GM21737 (cell line): Measurements from ENCODE around the gene SLC49A3.

Experiments
- ATAC-seq: cut with Tn5 transposase; IDR thresholded peaks from one replicate; pipeline ENCODE4 v1.9.1; 2021; ENCODE audit warnings: mild to moderate bottlenecking, moderate library complexity; ENCODE audit not compliant: unreplicated experiment

SLC49A3 gene

DNA sequence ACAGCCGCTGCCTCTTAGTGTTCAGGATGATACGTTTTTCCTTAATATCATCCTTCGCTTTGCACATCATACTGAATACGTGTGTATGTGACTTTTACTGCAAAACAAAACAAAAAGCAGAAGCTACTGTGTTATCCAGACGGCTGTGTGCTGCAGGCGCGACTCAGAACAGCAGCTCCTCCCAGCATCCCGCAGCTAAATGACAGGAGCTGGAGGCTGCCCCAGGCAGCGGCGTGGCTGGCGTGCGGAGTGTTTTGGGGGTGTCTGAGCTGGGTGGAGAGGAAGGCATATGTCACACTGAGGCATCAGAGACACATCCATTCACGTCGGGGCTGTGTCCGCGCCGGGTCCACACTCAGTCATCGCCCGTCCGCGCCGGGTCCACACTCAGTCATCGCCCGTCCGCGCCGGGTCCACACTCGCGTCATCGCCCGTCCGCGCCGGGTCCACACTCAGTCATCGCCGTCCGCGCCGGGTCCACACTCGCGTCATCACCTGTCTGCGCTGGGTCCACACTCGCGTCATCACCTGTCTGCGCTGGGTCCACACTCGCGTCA, 33.3 kb upstream of the SLC49A3 start:
- ATAC-seq: no peak

DNA sequence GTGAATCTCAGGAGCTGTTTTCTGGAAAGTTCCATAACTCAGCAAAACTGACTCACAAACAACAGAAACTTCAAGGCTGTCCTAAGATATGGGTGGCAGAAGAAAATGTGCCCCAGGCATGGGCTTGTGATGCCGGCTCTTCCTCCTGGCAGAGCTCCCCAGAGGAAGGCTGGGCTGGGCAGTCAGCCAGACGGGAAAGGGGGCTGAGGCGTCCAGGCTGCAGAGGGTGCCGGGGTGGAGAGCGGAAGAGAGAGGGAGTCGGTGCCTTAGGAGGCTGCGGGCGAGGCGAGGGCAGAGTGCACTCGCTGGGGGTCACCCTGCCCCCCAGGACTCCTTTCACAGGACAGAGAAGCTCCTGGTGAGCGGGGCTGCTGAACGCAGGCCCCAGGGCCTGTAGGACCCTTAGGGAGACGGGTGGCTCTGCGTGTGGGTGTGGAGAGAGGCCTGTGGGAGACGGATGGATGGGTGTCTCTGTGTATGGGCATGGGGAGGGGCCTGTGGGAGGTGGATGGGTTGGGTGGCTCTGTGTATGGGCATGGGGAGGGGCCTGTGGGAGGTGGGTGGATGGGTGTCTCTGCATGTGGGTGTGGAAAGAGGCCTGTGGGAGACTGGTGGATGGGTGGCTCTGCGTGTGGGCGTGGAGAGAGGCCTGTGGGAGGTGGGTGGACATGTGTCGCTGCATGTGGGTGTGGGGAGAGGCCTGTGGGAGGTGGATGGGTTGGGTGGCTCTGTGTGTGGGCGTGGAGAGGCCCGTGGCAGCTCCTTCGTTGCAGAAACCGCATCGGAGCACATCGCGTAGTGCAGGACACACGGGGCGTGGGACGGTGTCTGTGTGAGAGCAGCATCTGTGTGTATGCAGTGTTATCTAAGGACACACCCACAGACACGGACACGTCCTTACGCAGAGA, 32.6 kb upstream of the SLC49A3 start:
- ATAC-seq: no peak

DNA sequence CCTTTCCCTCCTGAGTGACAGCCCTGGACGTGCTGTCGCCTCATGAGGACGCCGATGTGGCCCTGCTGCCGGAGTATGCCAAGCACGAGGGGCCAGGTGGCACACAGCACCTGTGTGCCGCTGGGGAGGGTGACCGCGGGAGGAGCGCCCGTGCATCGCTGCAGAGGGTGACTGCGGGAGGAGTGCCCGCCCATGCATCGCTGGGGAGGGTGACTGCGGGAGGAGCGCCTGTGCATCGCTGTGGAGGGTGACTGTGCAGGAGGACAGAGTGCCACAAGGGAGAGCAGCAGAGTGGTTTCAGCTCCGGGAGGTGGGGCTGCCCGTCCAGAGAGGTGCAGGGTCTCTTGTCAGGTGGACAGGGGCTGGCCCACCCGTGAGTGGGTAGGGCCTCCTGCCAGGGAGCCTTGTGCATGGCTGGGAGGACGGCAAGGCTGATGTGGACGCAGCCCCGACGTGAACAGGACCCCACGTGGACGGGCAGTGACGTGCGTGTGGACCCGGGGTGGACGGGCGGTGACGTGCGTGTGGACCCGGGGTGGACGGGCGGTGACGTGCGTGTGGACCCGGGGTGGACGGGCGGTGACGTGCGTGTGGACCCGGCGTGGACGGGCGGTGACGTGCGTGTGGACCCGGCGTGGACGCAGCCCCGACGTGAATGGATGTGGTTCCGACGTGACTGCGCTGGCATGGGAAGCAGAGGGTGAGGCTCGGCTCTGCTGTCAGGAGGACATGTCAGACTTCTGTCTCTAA, 31.3 kb upstream of the SLC49A3 start:
- ATAC-seq: no peak

DNA sequence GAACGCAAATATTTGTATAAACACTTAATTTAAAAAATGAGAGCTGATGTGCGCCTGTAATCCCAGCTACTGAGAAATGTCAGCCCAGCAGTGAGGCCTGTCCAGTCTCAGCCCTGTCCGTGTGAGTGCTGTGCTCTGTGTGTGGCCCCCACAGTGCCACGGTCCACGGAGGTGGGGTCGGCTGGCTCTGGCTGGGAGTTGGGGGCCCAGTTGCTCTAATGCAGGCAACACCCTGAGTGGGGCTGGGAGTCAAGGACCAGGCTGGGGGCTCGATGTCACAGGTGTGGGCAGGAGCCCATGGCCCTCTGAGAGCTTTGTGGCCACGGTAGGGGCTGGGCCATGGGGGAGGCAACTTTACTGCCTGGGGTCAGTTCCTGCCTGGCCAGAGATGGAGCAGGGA, 29.5 kb upstream of the SLC49A3 start:
- no peak for ATAC-seq

DNA sequence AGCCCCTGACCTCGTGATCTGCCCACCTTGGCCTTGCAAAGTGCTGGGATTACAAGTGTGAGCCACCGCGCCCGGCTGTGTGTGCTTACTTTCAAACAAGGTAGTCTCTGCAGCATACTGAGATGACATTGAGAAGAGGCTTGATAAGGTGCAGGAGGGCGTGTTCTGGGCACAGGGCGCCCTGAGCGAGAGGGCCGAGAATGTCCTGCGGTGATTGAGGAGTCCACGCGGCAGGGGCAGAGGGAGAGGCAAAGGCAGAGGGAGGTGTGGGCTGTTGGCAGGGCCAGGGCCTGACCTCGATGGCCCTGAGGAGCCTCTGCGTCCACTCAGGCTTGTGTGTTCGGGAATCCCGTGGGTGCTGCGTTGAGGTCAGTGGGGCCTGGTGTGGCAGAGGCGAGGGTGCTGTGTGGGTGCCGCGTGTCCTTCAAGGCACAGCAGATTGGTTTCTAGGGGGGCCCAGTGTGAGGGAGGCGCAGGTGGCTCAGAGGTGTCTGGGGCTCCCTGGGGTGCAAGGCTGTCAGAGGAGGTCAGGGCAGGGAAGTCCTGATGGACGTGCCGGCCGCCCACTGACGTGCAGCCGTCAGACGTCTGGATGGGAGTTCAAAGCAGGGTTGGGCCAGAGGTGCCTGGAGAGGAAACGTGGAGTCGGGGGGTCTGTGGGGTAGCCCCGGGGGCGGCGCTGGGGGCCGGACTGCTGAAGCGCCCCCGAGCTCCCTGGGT, 28.8 kb upstream of the SLC49A3 start:
- no peak for ATAC-seq

DNA sequence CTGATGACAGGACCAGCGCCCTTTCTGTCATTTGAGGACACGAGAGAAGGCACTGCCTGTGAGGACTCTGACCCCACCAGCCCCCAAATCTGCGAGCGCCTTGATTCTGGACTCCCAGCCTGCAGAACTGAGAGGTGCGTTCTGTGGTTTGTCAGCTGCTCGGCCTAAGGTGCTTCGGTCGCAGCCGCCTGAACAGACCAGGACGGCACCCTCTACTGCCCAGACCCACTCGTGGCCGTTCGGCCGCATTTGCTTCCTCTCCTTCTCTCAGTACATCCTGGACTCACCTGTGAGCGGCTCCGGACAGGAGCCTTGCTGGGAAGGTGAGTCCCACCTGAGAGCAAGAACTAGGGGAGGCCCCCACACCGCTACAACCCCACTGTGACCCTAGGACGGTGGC, 25.1 kb upstream of the SLC49A3 start:
- ATAC-seq: no peak

DNA sequence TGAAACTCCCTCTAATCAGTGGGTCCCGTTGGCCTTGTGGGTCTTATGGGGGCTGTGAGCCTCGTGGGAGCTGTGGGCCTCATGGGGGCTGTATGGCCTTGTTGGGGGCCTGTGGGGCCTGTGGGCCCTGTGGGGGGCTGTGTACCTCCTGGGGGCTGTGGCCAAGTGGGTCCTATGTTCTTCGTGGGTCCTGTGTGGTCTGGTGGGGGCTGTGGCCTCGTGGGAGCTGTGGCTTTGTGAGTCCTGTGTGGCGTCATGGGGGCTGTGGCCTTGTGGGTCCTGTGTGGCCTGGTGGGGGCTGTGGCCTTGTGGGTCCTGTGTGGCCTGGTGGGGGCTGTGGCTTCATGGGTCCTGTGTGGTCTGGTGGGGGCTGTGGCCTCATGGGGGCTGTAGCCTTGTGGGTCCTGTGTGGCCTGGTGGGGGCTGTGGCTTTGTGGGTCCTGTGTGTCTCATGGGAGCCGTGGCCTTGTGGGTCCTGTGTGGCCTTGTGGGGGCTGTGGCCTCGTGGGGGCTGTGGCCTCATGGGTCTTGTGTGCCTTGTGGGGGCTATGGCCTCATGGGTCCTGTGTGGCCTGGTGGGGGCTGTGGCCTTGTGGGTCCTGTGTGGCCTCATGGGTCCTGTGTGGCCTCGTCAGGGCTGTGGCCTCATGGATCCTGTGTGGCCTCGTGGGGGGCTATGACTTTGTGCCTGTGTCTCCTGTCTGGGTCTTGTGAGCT, 24.1 kb upstream of the SLC49A3 start:
- no peak for ATAC-seq

DNA sequence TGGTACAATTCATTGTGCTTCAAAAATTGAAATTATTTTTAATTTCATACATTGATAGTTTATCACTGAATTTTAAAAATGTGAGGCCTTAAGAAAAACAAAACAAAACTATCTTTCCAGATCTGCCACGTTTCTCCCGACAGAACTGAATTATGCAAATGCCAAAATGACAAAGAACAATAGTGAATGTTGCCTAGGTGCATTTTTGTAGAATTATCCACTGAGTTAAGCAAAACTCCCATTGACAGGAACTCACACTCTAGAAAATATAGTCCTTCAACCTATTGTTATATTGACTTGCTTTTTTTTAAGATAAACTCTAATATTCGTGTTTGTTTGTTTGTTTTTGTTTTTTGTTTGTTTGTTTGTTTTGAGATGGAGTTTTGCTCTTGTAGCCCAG, 23.1 kb upstream of the SLC49A3 start:
- no peak for ATAC-seq

DNA sequence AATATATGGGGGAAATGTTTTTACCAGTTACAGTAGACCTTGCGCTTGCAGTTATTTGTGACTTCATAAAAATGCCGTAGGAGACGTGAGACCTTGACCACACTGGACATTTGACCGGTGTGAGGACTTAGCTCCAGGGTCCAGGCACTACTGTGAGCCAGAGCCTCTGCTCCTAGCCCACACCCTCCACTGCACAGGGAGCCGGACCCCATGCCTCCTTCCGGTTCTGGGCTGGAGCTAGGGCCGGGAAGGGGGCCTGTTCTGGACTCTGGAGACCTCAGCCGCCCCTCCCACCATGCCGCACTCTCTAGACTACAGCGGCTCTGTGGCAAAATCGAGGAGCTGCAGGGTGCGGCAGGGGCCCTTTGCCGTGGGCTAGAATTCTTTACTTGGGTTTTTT, 22.0 kb upstream of the SLC49A3 start:
- no peak for ATAC-seq

DNA sequence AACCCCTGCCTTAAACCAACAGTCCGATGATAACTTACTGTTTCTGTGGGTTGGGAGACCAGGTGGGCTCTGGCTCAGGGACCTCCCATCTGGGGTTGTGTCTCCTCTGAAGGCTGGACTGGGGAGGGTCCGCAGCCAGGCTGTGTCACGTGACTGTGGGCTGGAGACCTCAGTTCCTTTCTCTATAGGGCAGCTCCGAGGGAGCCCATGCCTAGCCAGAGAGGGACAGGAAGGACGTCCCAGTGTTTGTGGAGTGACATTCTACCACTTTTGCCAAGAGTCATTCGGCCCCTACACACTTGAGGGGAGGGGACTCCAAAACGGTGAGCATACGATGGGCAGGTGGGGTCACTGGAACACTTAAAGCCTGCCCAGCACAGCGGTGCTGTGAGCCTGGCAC, 21.2 kb upstream of the SLC49A3 start:
- no peak for ATAC-seq

DNA sequence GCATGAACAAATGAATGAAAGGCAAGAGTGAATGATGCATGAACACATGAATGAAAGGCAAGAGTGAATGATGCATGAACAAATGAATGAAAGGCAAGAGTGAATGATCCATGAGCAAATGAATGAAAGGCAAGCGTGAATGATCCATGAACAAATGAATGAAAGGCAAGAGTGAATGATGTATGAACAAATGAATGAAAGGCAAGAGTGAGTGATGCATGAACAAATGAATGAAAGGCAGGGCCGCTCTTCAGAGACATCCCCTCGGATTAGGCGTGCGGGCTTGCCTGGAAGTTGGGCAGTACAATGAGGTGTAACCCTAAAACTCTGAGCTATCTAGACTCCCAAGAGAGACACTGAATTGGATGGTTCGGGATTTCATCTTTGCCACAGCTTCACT, 20.4 kb upstream of the SLC49A3 start:
- ATAC-seq: no peak

DNA sequence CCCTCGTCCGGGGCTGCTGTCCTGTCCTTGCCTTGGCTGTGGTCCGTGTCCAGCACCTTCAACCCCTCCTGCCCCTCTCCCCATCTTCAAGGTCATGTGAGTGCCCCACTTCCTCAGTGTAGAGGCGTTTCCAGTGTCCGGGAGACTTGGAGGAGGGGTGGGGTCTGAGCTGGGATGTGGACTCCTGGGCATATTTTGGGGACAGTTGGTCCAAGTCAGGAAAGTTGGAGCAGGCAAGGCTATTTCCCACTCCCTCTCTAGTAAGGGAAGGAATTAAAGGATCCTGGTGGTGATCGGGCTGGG, 19.6 kb upstream of the SLC49A3 start:
- ATAC-seq: no peak

DNA sequence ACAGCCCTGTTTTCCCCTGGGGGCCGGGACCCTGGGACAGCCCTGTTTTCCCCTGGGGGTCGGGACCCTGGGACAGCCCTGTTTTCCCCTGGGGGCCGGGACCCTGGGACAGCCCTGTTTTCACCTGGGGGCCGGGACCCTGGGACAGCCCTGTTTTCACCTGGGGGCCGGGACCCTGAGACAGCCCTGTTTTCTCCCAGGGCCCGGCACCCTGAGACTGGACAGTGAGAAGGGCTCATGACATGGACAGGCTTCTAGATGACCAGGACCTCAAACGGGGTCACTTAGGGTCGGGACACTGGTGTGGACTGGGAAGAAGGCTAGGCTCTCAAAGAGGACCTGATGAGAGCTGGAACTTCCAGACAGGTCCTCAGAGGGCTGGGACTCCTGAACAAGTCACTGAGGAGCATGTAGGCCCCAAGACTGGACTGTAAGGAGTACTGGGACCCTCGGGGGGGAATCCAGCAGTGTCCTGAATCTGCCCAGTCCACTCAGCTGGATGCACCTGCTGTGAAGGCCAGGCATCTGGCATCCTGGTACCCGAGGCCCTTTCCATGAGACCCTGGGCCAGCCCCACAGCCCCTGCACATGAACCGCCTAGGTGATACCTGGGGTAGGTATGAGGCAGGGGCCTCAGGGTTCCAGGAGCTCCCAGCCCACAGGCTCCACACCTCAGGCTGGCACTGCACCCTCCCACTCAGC, 19.1 kb upstream of the SLC49A3 start:
- no peak for ATAC-seq

DNA sequence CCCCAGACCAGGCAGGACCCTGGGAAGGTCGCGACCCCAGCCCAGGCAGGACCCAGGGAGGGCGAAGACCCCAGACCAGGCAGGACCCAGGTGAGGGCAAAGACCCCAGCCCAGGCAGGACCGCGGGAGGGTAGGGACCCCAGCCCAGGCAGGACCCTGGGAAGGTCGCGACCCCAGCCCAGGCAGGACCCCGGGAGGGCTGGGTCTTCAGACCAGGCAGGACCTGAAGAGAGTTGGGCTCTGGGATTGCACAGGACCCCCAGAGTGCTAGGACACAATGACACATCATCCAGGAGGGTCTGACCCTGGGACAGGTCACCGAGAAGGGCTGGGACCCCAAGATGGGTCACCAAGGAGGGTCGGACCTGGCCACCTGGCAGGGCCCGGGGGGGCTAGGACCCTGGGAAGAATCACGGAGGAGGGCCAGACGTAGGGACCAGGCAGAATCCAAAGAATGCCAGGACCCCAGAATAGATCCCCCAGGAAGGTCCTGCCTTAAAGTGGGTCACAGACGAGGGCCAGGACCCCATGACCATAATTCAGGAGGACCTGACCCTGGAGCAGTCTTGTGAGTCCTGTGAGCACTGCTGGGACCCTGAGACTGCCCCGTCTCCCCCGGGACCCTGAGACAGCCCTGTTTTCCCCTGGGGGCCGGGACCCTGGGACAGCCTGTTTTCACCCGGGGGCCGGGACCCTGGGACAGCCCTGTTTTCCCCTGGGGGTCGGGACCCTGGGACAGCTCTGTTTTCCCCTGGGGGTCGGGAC, 18.1 kb upstream of the SLC49A3 start:
- ATAC-seq: no peak

DNA sequence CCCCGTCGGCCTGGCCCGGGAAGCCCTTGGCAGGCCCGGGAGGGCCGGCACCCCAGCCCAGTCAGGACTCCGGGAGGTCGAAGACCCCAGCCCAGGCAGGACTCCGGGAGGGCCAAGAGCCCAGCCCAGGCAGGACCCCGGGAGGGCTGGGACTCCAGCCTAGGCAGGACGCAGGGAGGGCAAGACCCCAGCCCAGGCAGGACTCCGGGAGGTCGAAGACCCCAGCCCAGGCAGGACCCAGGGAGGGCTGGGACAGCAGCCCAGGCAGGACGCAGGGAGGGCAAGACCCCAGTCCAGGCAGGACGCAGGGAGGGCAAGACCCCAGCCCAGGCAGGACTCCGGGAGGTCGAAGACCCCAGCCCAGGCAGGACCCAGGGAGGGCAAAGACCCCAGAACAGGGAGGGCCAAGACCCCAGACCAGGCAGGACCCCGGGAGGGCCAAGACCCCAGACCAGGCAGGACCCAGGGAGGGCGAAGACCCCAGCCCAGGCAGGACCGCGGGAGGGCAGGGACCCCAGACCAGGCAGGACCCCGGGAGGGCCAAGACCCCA, 17.2 kb upstream of the SLC49A3 start:
- ATAC-seq: peak; percentile 5

DNA sequence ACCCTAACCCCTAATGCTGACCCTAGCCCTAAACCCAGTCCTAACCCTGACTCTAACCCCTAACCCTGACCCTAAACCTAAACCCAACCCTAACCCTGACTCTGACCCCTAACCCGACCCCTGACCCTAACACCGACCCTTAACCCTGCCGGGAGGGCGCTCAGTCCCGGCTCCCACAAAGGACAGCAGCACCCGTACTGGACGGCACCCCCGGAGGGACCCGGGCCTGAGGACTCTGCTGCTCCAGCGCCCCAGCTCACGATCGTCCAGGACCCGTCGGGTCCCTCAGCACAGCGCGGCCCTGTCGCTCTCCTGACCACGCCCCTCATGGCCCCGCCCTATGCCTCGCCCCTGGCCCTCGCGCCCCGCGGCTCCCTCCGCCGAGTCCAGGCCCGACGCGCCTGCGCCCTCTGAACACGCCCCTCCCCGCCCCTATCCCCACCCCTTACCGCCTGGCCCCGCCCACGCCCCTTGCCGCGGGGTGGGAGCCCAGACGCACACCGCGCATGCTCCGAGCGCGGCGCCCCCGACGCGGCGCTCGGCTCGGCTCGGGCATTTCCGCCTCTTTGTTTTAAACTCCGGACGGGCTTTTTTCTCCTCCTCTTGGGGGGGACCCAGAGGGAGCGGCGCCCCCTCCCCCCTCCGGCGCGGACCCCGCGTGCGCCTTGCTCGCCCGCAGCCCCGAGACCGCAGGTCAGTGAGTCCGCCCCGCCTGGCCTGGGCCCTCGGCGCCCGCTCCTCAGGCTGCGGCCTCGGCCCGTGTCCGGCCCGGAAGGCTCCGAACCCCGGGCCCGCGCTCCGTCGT, 16.5 kb upstream of the SLC49A3 start, which contains the start of gene PCGF3:
PCGF3 (plus strand) TSS at position 555 of the 805 bp plus-strand sequence. CDS start 27,849 bp downstream, outside the sequence.
- ATAC-seq: peak; percentile 87

DNA sequence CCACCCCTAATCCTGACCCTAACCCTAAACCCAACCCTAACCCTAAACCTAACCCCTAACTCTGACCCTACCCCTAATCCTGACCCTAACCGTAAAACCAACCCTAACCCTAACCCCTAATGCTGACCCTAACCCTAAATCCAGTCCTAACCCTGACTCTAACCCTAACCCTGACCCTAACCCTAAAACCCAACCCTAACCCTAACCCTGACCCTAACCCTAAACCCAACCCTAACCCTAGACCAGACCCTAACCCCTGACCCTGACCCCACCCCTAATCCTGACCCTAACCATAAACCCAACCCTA, 16.0 kb upstream of the SLC49A3 start:
- no peak for ATAC-seq

DNA sequence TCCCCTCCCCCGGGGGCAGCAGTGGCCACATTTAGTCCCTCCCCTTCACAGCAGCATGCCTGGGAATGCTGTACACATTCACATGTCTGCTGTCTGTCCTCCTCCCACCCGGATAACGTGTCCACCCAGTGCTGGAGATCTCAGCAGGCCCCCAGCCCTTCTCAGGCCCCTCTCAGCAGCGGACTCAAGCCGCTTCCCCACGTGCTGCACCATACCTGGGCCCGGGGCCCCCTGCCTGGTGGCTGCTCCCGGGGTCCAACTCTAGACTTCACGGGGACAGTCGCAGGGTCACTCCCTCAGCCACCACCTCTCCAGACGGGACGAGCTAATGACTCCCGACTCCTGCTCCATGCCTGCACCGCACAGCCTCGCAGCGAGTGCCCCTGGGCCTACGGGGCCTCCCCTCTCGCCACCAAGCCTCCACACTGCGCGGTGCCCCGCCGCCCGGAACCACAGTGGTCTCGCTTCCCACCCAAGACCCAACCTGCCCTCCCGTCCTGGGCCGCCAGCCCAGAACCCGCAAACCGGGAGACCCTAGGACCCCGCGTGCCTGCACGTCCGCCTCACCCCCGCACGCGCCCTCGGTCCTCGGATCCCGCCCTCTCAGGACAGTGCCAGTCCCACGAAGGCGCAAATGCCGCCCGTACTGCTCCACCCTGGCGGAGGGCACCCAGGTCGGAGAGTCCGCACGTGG, 15.4 kb upstream of the SLC49A3 start:
- ATAC-seq: no peak
